GM23338 (cell line): ENCODE measurements around the gene SCART1. TPM values are rescaled to one million over a fixed set of nuclear protein-coding genes. Genes with fewer than 3 reads are reported as not detected.

Experiments
- ATAC-seq: fragments of 200-7000 bp; cut with Tn5 transposase; 3 replicates; pipeline ENCODE4 v1.9.1; 2020
- DNase-seq: peaks from one replicate; pipeline ENCODE4 v3.0.0-alpha.2; 2015; ENCODE audit warnings: low spot score
- H2AFZ ChIP-seq: fragments of 200-600 bp; sonication (generic); 2 replicates; pipeline ENCODE4 v1.8.0; 2016; ENCODE audit warnings: antibody characterized with exemption, mild to moderate bottlenecking, moderate library complexity
- H3F3A ChIP-seq: fragments of 200-600 bp; sonication (generic); replicated peaks from 2 replicates; pipeline ENCODE4 v1.8.0; 2017; ENCODE audit warnings: antibody characterized with exemption, mixed run types, low read depth
- H3K27ac ChIP-seq: fragments of 200-600 bp; sonication (generic); 2 replicates; pipeline ENCODE4 v1.6.1; 2016; ENCODE audit warnings: low read depth
- H3K27me3 ChIP-seq: fragments of 200-600 bp; sonication (generic); 2 replicates; pipeline ENCODE4 v1.8.0; 2016; ENCODE audit warnings: mild to moderate bottlenecking, mixed run types, moderate library complexity; ENCODE audit not compliant: insufficient read depth
- H3K36me3 ChIP-seq: fragments of 200-600 bp; sonication (generic); 2 replicates; pipeline ENCODE4 v1.8.0; 2016; ENCODE audit warnings: mild to moderate bottlenecking; ENCODE audit not compliant: insufficient read depth
- H3K4me1 ChIP-seq: fragments of 200-600 bp; sonication (generic); 2 replicates; pipeline ENCODE4 v1.8.0; 2016; ENCODE audit warnings: mild to moderate bottlenecking, moderate library complexity; ENCODE audit not compliant: insufficient read depth
- H3K4me2 ChIP-seq: fragments of 200-600 bp; sonication (generic); 2 replicates; pipeline ENCODE4 v1.7.1; 2017; ENCODE audit warnings: mixed run types
- H3K4me3 ChIP-seq: fragments of 200-600 bp; sonication (generic); 2 replicates; pipeline ENCODE4 v1.6.1; 2016; ENCODE audit warnings: mixed run types
- H3K79me2 ChIP-seq: fragments of 200-600 bp; sonication (generic); replicated peaks from 2 replicates; pipeline ENCODE4 v1.8.0; 2017; ENCODE audit warnings: mild to moderate bottlenecking; ENCODE audit not compliant: insufficient read depth
- H3K9me2 ChIP-seq: fragments of 200-600 bp; sonication (generic); 2 replicates; pipeline ENCODE4 v1.8.0; 2017; ENCODE audit not compliant: insufficient read depth
- H4K20me1 ChIP-seq: fragments of 200-600 bp; sonication (generic); replicated peaks from 2 replicates; pipeline ENCODE4 v1.8.0; 2017; ENCODE audit warnings: mild to moderate bottlenecking; ENCODE audit not compliant: insufficient read depth
- H3K27ac Mint-ChIP-seq: 2 replicates; pipeline ENCODE4 v1.8.0; 2020; ENCODE audit warnings: inconsistent platforms, mild to moderate bottlenecking, moderate library complexity, mixed read lengths
- H3K27me3 Mint-ChIP-seq: 3 replicates; pipeline ENCODE4 v1.8.0; 2022; ENCODE audit warnings: low read depth, mild to moderate bottlenecking, moderate library complexity, mixed read lengths, inconsistent platforms; ENCODE audit not compliant: insufficient read depth, poor library complexity
- H3K36me3 Mint-ChIP-seq: 3 replicates; pipeline ENCODE4 v1.8.0; 2021; ENCODE audit warnings: low read depth, mild to moderate bottlenecking, inconsistent platforms, moderate library complexity, mixed read lengths
- H3K4me1 Mint-ChIP-seq: 3 replicates; pipeline ENCODE4 v1.8.0; 2020; ENCODE audit warnings: mild to moderate bottlenecking, inconsistent platforms, mixed read lengths
- H3K4me3 Mint-ChIP-seq: 3 replicates; pipeline ENCODE4 v1.8.0; 2021; ENCODE audit warnings: moderate library complexity, mild to moderate bottlenecking, inconsistent platforms, mixed read lengths
- H3K9me3 Mint-ChIP-seq: 3 replicates; pipeline ENCODE4 v1.8.0; 2020; ENCODE audit warnings: moderate library complexity, mild to moderate bottlenecking, inconsistent platforms, mixed read lengths
- EZH2 ChIP-seq: fragments of 200-600 bp; sonication (generic); IDR thresholded peaks from one replicate; pipeline ENCODE4 v1.8.0; 2017; ENCODE audit warnings: antibody characterized with exemption, mild to moderate bottlenecking, low read depth; ENCODE audit not compliant: unreplicated experiment
- NANOG ChIP-seq: IDR thresholded peaks from 2 replicates; pipeline ENCODE4 v1.6.1; 2016; ENCODE audit warnings: antibody characterized with exemption, borderline replicate concordance
- REST ChIP-seq: IDR thresholded peaks from one replicate; pipeline ENCODE4 v1.6.1; 2018; ENCODE audit warnings: antibody characterized with exemption; ENCODE audit not compliant: unreplicated experiment
- STAT1 ChIP-seq: IDR thresholded peaks from one replicate; pipeline ENCODE4 v1.6.1; 2016; ENCODE audit warnings: antibody characterized with exemption; ENCODE audit not compliant: unreplicated experiment
- ZNF331 ChIP-seq: fragments of 250-450 bp; sonication (Bioruptor Pico); IDR thresholded peaks from 2 replicates; pipeline ENCODE4 v1.5.0; 2020; ENCODE audit warnings: low read depth, mild to moderate bottlenecking, moderate library complexity
- polyA plus RNA-seq: library from polyadenylated mRNA; unstranded; fragments of >200 nt; fragmentation: Nextera tagmentation; extraction: Ambion mirVana; gene quantifications from 2 replicates; pipeline ENCODE4 v1.2.1, GENCODE V29; 2016
- total RNA-seq: library from RNA; depleted of rRNA; stranded (reverse); fragments of >200 nt; shearing (Covaris generic); gene quantifications from 2 replicates; pipeline ENCODE4 v1.2.3, GENCODE V29; 2014
- TF ChIP-seq, protein P1 (sequence below): fragments of 250-450 bp; sonication (Bioruptor Pico); IDR thresholded peaks from 2 replicates; pipeline ENCODE4 v1.5.0; 2020; ENCODE audit warnings: mild to moderate bottlenecking, moderate library complexity

Gene SCART1
- total and polyA plus RNA-seq, 2 experiments from 2014 or later, result 0.59 TPM; not detected in 1

DNA sequence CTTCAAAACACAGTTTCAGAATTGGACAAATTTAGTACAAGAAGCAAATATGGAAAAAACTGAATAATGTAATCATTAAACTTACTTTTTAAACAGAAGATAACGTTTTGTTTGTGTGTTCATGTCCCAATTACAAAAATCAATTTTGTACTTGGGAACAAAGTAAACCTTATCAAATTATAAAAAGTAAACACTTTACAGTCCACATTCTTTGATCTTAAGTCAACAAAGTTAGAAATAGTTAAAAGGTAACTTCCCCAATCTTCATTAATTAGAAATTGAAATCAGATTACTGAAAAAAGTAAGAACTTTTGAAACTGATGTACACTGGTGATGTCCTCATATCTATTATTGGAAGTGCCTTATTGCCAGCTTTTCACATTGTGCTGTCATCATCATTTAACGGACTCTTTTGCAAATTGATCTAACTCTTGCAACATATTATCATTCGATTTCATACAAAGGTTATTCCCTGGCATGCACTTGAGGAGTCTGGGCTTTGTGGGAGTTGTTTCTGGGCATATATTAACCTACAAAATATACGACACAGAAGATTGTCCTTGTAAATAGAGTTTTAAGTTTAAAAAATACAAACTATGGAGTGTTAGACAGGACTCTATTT lies 58.3 kb downstream of the SCART1 start:
- Histone ChIP-seq H3K27ac (no peak overlapping the region), H3K9me2 (no peaks in the 10 kb centered on the region), H3K27me3 (peaks cover 20% of the 10 kb centered on the region; the same call in 1 of the 2 replicates), H3K4me2 (no peak overlapping the region), H4K20me1 (no peaks in the 10 kb centered on the region), H3K79me2 (no peaks in the 10 kb centered on the region), H2AFZ (no peak overlapping the region), H3K36me3 (no peaks in the 10 kb centered on the region), H3F3A (no peaks in the 10 kb centered on the region), H3K4me1 (no peaks in the 10 kb centered on the region), H3K4me3 (no peak overlapping the region)
- TF ChIP-seq REST (no peak), STAT1 (no peak), NANOG (no peak), ZNF331 (CRISPR knock-in tag) (no peak), EZH2 (no peak)
- TF ChIP-seq, protein P1, sequence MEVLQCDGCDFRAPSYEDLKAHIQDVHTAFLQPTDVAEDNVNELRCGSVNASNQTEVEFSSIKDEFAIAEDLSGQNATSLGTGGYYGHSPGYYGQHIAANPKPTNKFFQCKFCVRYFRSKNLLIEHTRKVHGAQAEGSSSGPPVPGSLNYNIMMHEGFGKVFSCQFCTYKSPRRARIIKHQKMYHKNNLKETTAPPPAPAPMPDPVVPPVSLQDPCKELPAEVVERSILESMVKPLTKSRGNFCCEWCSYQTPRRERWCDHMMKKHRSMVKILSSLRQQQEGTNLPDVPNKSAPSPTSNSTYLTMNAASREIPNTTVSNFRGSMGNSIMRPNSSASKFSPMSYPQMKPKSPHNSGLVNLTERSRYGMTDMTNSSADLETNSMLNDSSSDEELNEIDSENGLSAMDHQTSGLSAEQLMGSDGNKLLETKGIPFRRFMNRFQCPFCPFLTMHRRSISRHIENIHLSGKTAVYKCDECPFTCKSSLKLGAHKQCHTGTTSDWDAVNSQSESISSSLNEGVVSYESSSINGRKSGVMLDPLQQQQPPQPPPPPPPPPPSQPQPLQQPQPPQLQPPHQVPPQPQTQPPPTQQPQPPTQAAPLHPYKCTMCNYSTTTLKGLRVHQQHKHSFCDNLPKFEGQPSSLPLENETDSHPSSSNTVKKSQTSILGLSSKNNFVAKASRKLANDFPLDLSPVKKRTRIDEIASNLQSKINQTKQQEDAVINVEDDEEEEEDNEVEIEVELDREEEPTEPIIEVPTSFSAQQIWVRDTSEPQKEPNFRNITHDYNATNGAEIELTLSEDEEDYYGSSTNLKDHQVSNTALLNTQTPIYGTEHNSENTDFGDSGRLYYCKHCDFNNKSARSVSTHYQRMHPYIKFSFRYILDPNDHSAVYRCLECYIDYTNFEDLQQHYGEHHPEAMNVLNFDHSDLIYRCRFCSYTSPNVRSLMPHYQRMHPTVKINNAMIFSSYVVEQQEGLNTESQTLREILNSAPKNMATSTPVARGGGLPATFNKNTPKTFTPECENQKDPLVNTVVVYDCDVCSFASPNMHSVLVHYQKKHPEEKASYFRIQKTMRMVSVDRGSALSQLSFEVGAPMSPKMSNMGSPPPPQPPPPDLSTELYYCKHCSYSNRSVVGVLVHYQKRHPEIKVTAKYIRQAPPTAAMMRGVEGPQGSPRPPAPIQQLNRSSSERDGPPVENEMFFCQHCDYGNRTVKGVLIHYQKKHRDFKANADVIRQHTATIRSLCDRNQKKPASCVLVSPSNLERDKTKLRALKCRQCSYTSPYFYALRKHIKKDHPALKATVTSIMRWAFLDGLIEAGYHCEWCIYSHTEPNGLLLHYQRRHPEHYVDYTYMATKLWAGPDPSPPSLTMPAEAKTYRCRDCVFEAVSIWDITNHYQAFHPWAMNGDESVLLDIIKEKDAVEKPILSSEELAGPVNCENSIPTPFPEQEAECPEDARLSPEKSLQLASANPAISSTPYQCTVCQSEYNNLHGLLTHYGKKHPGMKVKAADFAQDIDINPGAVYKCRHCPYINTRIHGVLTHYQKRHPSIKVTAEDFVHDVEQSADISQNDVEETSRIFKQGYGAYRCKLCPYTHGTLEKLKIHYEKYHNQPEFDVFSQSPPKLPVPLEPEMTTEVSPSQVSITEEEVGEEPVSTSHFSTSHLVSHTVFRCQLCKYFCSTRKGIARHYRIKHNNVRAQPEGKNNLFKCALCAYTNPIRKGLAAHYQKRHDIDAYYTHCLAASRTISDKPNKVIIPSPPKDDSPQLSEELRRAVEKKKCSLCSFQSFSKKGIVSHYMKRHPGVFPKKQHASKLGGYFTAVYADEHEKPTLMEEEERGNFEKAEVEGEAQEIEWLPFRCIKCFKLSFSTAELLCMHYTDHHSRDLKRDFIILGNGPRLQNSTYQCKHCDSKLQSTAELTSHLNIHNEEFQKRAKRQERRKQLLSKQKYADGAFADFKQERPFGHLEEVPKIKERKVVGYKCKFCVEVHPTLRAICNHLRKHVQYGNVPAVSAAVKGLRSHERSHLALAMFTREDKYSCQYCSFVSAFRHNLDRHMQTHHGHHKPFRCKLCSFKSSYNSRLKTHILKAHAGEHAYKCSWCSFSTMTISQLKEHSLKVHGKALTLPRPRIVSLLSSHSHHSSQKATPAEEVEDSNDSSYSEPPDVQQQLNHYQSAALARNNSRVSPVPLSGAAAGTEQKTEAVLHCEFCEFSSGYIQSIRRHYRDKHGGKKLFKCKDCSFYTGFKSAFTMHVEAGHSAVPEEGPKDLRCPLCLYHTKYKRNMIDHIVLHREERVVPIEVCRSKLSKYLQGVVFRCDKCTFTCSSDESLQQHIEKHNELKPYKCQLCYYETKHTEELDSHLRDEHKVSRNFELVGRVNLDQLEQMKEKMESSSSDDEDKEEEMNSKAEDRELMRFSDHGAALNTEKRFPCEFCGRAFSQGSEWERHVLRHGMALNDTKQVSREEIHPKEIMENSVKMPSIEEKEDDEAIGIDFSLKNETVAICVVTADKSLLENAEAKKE (CRISPR knock-in tag), result no peak
- ATAC-seq, result no peak
- no peak overlapping the region for H3K4me3 Mint-ChIP-seq
- H3K27ac Mint-ChIP-seq, result no peak overlapping the region
- no peaks in the 10 kb centered on the region for H3K4me1 Mint-ChIP-seq
- peaks cover 6% of the 10 kb centered on the region for H3K27me3 Mint-ChIP-seq
- H3K36me3 Mint-ChIP-seq, result no peaks in the 10 kb centered on the region
- DNase-seq, result no peak
- H3K9me3 Mint-ChIP-seq, result peaks cover 41% of the 10 kb centered on the region
